Upper lobe of right lung (tissue), 1 donor: ENCODE measurements around the gene SLC9A2. TPM values are rescaled to one million over a fixed set of nuclear protein-coding genes. Genes with fewer than 3 reads are reported as not detected.

Experiments
- ATAC-seq: fragments of 200-7000 bp; cut with Tn5 transposase; one replicate; pipeline ENCODE4 v1.9.1; 2020; ENCODE audit warnings: mild to moderate bottlenecking, moderate library complexity
- DNase-seq: peaks from one replicate; pipeline ENCODE4 v3.0.0-alpha.2; 2020
- H3K27ac ChIP-seq: fragments of 200-600 bp; one replicate; pipeline ENCODE4 v1.8.0; 2022
- H3K27me3 ChIP-seq: fragments of 200-600 bp; one replicate; pipeline ENCODE4 v1.8.0; 2022; ENCODE audit warnings: mild to moderate bottlenecking
- H3K36me3 ChIP-seq: fragments of 200-600 bp; one replicate; pipeline ENCODE4 v1.8.0; 2022
- H3K4me1 ChIP-seq: fragments of 200-600 bp; one replicate; pipeline ENCODE4 v1.8.0; 2022
- H3K4me3 ChIP-seq: fragments of 200-600 bp; one replicate; pipeline ENCODE4 v1.8.0; 2022; ENCODE audit warnings: mild to moderate bottlenecking
- H3K9me3 ChIP-seq: fragments of 200-600 bp; one replicate; pipeline ENCODE4 v1.8.0; 2022
- intact Hi-C: fragments of 100-400 bp; cut with DNase I; formaldehyde crosslinking; loops from one replicate; pipeline ENCODE4 v1.11.0; 2022
- total RNA-seq: library from RNA; stranded (reverse); fragmentation: NEBNext Ultra II Directional; extraction: Animal tissue kit (Norgen Biotek cat#: 25700); gene quantifications from one replicate; pipeline ENCODE4 v1.2.1, GENCODE V29; 2021
- TF ChIP-seq, protein P1 (sequence below): fragments of 200-600 bp; IDR thresholded peaks from one replicate; pipeline ENCODE4 v1.8.0; 2022; ENCODE audit warnings: antibody characterized with exemption
- donor health status: DM: no; HTN: yes; CAD: no; lungs with severe emphysema.

The SLC9A2 gene
- total RNA-seq, 1 donor from 2014 or later = 0.58 TPM

DNA sequence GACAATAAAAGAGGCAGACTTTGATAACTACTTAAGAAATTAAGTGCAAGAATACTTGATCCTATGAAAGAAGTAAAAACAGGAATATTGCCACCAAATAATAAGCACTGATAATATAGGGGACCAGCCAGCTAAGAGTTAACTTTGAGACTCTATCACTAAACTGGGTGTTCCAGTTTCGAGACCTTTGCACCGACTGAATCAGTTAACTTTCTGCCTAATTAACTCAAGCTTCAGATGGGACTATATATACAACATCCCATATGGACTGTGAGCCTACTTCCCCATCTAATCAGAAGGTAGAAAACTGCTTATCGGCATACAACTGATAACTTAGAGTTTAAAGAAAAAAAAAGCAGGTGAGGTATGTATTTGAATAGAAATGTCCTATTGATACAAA is 25.8 kb upstream of the SLC9A2 start:
- H3K36me3 ChIP-seq = no peaks in the 10 kb centered on the region
- intact Hi-C loops = no loop called here
- ATAC-seq = no peak
- H3K4me3 ChIP-seq = no peak overlapping the region
- H3K27me3 ChIP-seq = no peaks in the 10 kb centered on the region
- TF ChIP-seq, protein P1, sequence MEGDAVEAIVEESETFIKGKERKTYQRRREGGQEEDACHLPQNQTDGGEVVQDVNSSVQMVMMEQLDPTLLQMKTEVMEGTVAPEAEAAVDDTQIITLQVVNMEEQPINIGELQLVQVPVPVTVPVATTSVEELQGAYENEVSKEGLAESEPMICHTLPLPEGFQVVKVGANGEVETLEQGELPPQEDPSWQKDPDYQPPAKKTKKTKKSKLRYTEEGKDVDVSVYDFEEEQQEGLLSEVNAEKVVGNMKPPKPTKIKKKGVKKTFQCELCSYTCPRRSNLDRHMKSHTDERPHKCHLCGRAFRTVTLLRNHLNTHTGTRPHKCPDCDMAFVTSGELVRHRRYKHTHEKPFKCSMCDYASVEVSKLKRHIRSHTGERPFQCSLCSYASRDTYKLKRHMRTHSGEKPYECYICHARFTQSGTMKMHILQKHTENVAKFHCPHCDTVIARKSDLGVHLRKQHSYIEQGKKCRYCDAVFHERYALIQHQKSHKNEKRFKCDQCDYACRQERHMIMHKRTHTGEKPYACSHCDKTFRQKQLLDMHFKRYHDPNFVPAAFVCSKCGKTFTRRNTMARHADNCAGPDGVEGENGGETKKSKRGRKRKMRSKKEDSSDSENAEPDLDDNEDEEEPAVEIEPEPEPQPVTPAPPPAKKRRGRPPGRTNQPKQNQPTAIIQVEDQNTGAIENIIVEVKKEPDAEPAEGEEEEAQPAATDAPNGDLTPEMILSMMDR = no peak
- no peaks in the 10 kb centered on the region for H3K4me1 ChIP-seq
- H3K27ac ChIP-seq = no peak overlapping the region
- no peaks in the 10 kb centered on the region for H3K9me3 ChIP-seq
- DNase-seq = no peak

DNA sequence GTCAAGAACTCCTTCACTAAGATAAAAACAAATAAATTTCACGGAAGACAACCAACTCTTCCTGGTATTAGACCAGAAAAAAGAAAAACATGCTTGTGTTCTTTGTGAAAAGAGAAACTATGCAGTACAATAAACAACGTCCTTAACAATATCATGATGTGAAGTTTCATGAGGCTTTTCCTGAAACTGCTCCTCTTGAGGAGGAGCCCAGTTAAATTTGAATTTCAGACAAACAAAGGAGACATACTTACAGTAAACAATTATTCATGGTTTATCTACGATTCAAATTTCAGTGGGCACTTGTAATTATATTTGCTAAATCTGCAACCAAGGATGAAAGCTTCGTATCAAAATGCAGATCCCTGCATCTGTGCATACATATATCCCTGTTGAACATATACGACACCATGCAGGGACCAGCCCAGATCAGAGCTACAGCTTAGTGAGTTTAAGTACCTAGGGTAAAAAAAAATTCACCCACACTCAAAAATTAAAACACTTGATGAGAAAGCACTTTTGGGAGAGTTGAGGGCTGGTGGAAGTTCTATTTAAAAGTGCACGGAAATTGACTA is 24.8 kb upstream of the SLC9A2 start:
- H3K27me3 ChIP-seq = no peaks in the 10 kb centered on the region
- no peaks in the 10 kb centered on the region for H3K4me1 ChIP-seq
- H3K4me3 ChIP-seq = no peak overlapping the region
- no peak for DNase-seq
- H3K36me3 ChIP-seq = no peaks in the 10 kb centered on the region
- intact Hi-C loops = no loop called here
- TF ChIP-seq, protein P1 = no peak
- ATAC-seq = no peak
- H3K9me3 ChIP-seq = no peaks in the 10 kb centered on the region
- H3K27ac ChIP-seq = no peak overlapping the region

DNA sequence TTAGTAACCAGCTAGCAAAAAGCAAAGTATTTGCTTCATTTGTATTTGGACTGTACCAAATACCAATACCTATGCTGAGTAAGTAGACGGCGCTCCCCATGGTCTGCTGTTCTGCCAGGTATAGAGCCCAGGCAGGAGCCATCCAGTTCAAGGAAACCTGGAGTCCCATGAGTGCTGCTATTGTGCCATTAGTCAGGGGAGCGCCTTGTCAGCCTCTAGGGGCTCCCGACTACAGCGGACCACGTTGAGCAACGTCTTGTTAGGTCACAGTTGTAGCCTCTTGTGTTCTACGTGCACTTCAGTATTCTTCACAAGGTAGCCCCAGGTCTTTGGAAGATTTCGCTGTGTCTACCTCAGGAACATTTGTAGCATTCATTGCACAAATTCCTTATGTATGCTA is 21.6 kb upstream of the SLC9A2 start:
- H3K9me3 ChIP-seq = no peaks in the 10 kb centered on the region
- H3K4me3 ChIP-seq = no peak overlapping the region
- DNase-seq = no peak
- intact Hi-C loops = no loop called here
- H3K36me3 ChIP-seq = no peaks in the 10 kb centered on the region
- H3K27ac ChIP-seq = no peak overlapping the region
- TF ChIP-seq, protein P1 = no peak
- no peak for ATAC-seq
- H3K27me3 ChIP-seq = no peaks in the 10 kb centered on the region
- no peaks in the 10 kb centered on the region for H3K4me1 ChIP-seq

DNA sequence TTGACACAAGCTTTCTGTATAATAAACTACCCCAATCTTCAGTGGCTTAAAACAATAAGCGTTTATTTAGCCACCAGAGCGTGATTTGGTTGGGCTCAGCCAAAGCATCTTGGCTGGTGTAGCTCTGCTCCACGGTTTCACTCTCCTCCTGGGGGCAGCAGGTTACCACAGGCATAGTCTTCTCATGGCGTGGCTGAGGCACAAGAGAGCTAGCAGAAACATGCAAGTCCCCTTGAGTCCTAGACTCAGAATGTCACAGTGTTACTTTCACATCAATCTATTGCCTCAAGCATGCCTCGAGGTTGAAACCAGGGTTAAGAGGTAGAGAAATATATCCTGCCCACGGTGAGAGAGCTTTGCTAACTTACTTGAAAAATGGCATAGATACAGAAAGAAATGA is 19.9 kb upstream of the SLC9A2 start:
- intact Hi-C loops = no loop called here
- H3K4me1 ChIP-seq = no peaks in the 10 kb centered on the region
- H3K36me3 ChIP-seq = no peaks in the 10 kb centered on the region
- H3K9me3 ChIP-seq = no peaks in the 10 kb centered on the region
- no peak overlapping the region for H3K4me3 ChIP-seq
- DNase-seq = no peak
- TF ChIP-seq, protein P1 = no peak
- no peak overlapping the region for H3K27ac ChIP-seq
- ATAC-seq = no peak
- H3K27me3 ChIP-seq = no peaks in the 10 kb centered on the region

DNA sequence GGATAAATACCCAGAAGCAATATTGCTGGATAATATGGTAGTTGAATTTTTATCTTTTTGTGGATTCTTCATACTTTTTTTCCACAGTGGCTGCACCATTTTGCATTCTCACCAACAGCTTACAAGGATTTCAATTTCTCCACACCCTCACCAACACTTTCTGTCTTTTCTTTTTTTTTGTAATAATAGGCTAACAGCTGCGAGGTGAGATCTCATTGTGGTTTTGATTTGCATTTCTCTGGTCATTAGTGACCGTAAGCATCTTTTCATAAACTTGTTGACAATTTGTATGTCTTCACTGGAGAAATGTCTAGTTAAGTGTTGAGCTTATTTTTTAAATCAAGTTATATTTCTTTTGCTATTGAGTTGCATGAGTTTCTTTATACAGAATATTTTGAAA is 17.6 kb upstream of the SLC9A2 start:
- Histone ChIP-seq H3K4me3 (no peak overlapping the region), H3K27me3 (no peaks in the 10 kb centered on the region), H3K36me3 (no peaks in the 10 kb centered on the region), H3K27ac (no peak overlapping the region), H3K9me3 (no peaks in the 10 kb centered on the region), H3K4me1 (peaks cover 4% of the 10 kb centered on the region)
- ATAC-seq (no peak), DNase-seq (no peak)
- intact Hi-C loops = no loop called here
- TF ChIP-seq, protein P1 = no peak

DNA sequence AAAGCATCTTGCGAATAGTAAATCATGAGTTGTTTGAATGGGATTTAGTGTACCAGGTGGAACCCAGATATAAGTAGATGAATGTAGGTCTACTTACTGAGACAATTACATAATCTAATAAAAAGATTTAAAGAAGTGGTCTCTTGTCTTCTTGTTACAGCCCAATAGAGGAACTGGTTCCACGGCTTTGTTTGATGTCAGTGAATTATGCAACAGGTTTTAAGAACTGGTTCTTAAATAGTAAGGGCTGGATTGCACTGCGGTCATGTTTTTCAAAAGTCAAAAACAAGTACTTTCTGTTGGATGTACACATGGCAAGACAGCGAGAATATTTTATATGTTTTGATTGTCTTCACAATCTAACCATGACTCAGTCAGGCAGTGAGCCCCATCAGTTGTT is 15.4 kb upstream of the SLC9A2 start:
- H3K27ac ChIP-seq = no peak overlapping the region
- H3K27me3 ChIP-seq = no peaks in the 10 kb centered on the region
- H3K9me3 ChIP-seq = no peaks in the 10 kb centered on the region
- ATAC-seq (peak; percentile 80), DNase-seq (no peak)
- H3K4me1 ChIP-seq = peaks cover 4% of the 10 kb centered on the region
- H3K4me3 ChIP-seq = no peak overlapping the region
- intact Hi-C loops = no loop called here
- TF ChIP-seq, protein P1 = no peak
- no peaks in the 10 kb centered on the region for H3K36me3 ChIP-seq
